ENCODE data around the gene PABPN1L.
A peak's percentile ranks its signal among the peaks of the same experiment; 100 is the strongest.
"Not testable (repeated sequence)": the region's sequence is repeated elsewhere in the genome, so short reads cannot be mapped to it uniquely, and the experiment has no call there.

Gene PABPN1L

DNA sequence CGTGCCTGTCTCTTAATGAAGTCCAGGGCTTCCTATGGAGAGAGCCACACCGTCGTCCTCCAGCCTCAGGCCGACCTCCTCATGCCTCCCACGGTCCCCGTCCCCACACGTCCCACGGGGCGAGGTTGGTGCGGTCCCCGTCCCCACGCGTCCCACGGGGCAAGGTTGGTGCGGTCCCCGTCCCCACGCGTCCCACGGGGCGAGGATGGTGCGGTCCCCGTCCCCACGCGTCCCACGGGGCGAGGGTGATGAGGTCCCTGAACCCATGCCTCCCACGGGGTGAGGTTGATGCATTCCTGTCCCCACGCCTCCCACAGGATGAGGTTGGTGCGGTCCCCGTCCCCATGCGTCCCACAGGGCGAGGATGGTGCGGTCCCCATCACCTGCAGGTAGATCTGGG lies 30.6 kb downstream of the PABPN1L start:
- FAIRE-seq, result no peak
- DNase-seq (ENCODE audit: insufficient read length, low spot score), result no peak
- no peak for TF ChIP-seq POLR2A (IDR thresholded peaks at IDR 0.05; ENCODE audit: low read depth, low read length)

DNA sequence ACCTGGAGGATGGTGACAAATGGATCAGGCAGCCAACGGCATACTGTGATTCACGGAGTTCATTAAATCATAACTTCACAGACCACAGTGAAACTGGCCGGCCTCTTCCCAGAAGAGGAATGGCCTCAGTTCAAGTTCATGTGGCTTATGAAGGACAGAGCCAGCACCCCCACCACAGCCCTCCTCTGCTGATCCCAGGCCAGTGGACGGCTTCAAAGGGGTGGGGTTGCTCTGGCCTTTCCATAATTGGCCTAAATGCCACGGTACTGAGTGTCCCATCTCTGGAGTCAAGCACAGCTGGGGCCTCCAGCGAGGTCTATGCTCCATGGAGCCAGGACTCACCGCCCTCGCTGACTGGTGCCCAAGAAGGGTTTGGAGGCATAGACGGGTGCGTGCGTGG lies 31.1 kb downstream of the PABPN1L start:
- no peak for FAIRE-seq
- no peak for DNase-seq (ENCODE audit: insufficient read length, low spot score)
- TF ChIP-seq POLR2A (IDR thresholded peaks at IDR 0.05; ENCODE audit: low read depth, low read length), result no peak

DNA sequence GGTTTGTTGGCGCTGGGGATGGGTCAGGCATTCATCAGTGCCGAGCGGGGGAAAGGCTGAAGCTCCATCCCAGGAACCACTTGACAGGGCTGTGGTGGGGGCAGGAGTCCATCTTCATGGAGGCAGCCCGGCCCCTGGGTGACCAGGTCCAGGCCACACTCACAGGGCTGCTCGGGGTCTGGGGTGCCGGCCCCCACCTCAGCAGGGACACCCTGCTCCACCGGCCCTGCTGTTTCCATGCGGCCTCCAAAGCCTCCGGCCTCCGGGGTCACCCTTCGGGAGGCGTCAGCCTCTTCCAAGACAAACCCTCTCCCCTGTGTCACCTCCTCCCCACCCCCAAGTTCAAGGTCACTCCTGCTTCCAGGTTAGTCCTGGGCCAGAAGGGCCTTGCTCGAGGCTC lies 31.8 kb downstream of the PABPN1L start:
- TF ChIP-seq POLR2A (IDR thresholded peaks at IDR 0.05; ENCODE audit: low read depth, low read length), result no peak
- DNase-seq (ENCODE audit: insufficient read length, low spot score), result no peak
- no peak for FAIRE-seq

DNA sequence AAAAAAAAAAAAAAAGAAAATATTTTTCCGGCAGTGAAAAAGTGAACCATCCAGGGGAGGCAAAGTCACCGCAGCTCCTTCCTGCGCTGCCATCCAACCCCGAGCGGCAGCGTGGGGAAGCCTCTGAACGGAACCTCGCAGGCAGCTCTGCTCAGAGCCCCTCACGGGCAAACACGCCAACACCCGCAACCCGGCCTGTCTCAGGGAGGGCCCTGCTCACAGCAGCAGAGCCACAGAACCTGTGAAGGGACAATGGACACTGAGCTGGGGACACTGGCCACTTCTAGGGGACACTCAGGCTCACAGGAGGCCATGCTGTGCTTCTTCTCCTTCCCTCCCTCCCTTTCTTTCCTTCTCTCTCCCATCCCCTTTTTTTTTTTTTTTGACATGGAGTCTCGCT lies 33.4 kb downstream of the PABPN1L start:
- no peak for TF ChIP-seq POLR2A (IDR thresholded peaks at IDR 0.05; ENCODE audit: low read depth, low read length)
- FAIRE-seq, result no peak
- DNase-seq (ENCODE audit: insufficient read length, low spot score), result no peak

DNA sequence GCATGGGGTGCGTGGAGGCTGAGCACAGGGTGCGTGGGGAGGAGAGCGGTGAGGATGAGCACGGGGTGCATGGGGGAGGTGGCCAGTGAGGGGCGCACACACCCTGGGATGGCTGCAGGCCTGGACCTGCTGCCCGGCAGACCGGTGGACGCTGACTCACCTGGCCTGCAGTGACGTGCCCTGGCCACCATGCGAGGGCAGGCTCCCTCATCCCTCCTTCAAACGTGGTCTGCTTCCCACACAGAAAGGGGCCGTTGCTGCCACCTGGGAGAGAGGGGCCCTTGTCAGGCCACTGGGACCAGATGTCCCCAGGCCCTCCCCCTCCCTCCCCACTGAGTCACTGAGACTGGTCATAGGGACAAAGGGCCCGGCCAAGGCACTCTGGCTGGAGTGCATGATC lies 34.6 kb downstream of the PABPN1L start:
- FAIRE-seq, result no peak
- peak; percentile 52 for DNase-seq (ENCODE audit: insufficient read length, low spot score)
- TF ChIP-seq POLR2A (IDR thresholded peaks at IDR 0.05; ENCODE audit: low read depth, low read length), result no peak

DNA sequence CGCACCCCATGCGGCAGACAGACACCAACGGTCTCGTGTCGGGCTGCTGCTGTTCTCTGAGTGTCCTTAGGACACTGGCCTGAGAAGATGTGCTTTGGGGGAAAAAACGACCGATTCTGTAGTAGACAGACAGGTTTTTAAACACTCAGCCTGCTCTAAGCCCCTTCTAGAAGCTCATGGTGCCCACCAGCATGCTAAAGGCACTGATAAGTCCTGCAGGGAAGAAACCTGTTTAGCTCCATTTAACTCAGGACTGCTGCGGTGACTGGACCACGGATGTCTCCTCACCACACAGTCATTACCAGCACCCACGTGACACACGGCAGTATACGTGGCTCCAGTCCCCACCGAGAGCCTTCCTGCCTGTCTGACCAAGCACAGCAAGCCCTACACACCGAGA lies 35.7 kb downstream of the PABPN1L start:
- FAIRE-seq (no peak), DNase-seq (ENCODE audit: insufficient read length, low spot score) (no peak)
- TF ChIP-seq POLR2A (IDR thresholded peaks at IDR 0.05; ENCODE audit: low read depth, low read length), result no peak

DNA sequence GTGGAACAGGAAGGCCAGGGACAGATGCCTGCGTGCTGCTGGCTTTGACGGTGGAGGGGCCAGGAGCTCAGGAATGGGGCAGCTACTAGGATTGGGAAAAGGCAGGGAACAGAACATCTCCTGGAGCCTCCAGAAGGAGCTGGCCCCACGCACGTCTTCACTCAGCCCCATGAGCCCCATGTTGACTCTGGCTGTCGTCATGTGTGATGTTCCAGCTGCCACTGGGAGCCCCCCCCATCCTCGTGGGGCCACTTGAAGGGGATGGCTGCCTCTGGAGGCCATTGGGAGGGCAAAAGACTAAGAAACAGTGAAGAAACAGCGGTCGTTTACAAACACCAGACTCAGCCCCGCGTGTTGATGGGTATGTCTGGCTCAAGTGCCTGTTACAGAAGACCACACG lies 36.2 kb downstream of the PABPN1L start:
- no peak for TF ChIP-seq POLR2A (IDR thresholded peaks at IDR 0.05; ENCODE audit: low read depth, low read length)
- FAIRE-seq (no peak), DNase-seq (ENCODE audit: insufficient read length, low spot score) (no peak)

DNA sequence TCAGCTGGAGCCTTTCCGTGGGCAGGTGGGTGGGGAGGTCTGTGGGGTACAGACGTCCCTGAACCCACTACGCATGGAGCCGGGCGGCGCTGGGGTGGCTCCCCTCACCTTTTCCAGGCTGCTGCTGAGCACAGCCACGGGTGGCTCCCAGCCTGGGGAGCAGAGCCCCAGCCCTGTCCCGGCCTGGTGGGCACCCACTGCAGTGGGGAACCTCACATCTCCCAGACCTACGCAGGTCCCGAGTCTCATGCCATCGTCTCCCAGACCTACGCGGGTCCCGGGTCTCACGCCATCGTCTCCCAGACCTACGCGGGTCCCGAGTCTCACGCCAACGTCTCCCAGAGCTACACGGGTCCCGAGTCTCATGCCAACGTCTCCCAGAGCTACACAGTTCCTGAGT lies 37.7 kb downstream of the PABPN1L start:
- TF ChIP-seq POLR2A (IDR thresholded peaks at IDR 0.05; ENCODE audit: low read depth, low read length), result no peak
- DNase-seq (ENCODE audit: insufficient read length, low spot score), result no peak
- FAIRE-seq, result no peak

DNA sequence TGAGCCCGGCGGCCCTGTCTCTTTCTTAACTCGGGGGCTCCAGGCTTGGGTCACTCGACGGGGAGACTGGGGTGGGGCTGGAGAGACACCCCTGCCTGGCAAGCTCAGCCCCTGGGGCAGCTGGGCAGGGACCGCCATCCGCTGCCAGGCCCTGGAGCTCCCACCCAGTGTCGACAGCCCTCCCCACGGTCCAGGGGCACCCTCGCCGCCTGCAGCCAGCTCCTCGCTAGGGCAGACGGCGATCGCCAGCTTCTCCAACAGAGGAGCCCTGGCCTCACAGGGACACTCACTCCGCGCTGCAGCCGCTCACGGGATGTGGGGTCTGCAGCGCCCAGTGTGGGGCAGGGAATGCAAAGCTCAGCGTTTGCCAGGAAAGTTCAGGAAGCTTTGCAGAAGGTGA lies 38.7 kb downstream of the PABPN1L start:
- FAIRE-seq, result no peak
- TF ChIP-seq POLR2A (IDR thresholded peaks at IDR 0.05; ENCODE audit: low read depth, low read length), result no peak
- no peak for DNase-seq (ENCODE audit: insufficient read length, low spot score)

DNA sequence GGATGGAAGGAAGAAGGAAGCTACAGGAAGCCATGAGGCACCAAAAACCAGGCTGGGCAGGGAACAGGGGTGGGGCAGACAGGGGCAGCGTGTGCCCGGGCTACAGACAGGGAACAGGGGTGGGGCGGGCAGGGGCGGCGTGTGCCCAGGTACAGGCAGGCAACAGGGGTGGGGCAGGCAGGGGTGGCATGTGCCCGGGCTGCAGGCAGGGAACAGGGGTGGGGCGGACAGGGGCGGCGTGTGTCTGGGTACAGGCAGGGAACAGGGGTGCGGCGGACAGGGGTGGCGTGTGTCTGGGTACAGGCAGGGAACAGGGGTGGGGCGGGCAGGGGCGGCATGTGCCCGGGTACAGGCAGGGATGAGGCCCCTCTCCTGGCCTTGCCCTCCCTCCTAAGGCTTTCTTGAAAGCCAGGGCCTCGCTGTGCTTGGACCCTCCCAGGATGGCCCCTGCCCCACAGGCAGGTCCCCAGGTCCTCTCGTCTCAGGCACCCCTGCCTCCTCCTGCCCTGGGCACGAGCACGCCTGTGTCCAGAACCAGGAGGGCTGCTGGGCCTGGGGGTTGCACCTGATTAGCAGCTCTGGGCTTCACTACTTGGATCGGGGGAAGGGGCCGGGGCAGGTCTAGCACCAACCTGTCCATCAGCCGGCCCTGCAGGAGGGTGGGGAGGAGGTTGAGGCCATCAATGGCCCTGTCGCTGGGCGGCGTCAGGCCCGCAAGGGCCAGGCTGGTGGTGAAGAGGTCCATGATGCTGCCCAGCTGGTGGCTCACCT lies 40.2 kb downstream of the PABPN1L start:
- FAIRE-seq, result no peak

DNA sequence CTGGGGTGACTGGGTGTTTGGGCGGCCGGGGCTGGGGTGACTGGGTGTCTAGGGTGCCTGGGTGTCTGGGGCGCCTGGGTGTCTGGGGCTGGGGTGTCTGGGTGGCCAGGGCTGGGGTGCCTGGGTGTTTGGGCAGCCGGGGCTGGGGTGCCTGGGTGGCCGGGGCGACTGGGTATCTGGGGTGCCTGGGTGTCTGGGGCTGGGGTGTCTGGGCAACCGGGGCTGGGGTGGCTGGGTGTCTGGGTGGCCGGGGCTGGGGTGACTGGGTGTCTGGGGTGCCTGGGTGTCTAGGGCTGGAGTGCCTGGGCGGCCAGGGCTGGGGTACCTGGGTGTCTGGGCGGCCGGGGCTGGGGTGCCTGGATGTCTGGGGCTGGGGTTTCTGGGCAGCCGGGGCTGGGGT lies 41.3 kb downstream of the PABPN1L start:
- no peak for TF ChIP-seq POLR2A (IDR thresholded peaks at IDR 0.05; ENCODE audit: low read depth, low read length)
- no peak for DNase-seq (ENCODE audit: insufficient read length, low spot score)
- no peak for FAIRE-seq

More for the DNA sequence above, 40.2 kb downstream of the PABPN1L start:
- TF ChIP-seq POLR2A (IDR thresholded peaks at IDR 0.05; ENCODE audit: low read depth, low read length), result no peak
- no peak for DNase-seq (ENCODE audit: insufficient read length, low spot score)

DNA sequence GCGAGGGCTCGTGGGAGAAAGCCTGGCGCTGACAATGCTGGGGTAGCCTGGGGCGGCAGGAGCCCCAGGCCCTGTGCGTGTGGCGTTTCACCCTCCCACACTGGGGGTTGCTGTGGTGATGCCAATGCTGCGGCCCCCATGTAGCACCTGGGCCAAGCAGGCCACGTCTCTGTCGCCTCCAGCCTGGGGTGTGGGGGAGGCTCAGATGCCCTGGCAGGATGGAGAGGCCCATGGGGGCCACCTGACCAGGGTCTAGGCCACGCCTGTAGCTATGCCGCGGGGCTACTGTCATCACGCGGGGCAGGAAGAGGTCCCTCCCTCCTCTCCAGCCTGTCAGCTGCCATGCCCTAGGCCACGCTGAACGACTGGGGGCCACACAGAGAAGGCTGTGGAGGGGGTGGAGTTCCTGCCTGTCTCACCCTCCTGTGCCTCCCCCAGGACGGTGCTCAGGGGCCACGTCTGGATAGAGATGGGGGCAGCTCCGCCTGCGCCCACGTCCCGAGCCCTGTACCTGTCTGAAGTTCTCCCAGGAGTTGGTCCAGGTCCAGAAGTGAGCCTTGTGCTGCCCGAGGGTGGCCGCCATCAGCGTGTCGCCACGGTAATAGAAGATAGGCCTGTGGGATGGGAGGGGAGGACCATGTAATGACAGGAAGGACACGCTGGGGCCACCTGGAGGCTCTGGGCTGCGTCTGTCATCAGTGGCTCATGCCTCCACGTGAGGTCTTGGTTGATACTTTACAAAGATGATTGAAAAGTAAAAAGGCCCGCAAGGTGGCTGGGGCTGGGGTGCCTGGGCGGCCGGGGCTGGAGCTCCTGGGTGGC lies 42.0 kb downstream of the PABPN1L start:
- no peak for TF ChIP-seq POLR2A (IDR thresholded peaks at IDR 0.05; ENCODE audit: low read depth, low read length)
- DNase-seq (ENCODE audit: insufficient read length, low spot score) (no peak), FAIRE-seq (no peak)

DNA sequence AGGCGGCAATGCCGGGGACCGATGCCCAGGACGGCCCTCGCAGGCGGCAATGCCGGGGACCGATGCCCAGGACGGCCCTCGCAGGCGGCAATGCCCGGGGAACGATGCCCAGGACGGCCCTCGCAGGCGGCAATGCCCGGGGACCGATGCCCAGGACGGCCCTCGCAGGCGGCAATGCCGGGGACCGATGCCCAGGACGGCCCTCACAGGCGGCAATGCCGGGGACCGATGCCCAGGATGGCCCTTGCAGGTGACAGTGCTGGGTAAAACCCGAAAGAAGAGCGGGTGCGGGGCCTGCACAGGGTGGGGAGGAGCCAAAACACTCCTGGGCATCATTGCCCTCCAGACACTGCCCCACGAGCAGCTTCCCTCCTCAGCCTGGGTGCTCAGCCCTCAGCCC lies 42.8 kb downstream of the PABPN1L start:
- not testable (repeated sequence) for DNase-seq (ENCODE audit: insufficient read length, low spot score); FAIRE-seq

DNA sequence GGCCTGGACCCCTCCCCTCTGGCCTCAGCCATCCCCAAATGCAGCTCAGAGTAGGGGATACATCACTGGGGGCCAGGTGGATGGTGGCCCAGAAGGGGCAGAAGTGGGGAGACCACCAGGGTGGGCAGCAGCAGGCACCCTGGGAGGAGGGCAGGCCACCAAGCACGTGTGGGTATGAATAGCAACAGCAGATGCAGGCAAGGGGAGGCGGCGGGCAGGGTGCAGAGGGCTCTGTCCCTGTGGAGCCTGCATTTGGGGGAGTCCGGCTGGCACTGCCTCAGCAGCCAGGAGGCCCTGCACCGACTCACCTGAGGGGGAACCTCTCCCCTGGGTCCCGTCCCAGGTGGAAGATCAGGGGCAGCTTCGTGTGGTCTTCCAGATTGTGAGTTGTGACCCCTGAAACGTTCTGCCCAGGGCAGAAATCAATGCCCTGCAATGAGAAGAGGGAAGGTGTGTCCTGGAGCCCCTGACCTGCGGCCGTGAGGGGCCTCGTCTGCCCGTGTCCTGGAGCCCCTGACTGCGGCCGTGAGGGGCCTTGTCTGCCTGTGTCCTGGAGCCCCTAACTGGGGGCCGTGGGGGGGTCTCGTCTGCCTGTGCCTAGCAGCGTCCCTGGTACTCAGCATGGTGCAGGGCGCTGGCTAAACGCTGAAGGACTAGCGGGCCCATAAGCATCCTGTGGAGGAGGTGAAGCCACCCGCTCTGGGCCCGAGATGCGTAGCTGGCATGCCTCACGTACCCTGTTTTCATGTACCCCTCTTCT lies 44.0 kb downstream of the PABPN1L start:
- no peak for FAIRE-seq
- TF ChIP-seq POLR2A (IDR thresholded peaks at IDR 0.05; ENCODE audit: low read depth, low read length), result no peak

More for the DNA sequence above, 44.0 kb downstream of the PABPN1L start:
- DNase-seq (ENCODE audit: insufficient read length, low spot score), result no peak

Data from H54 (cell line).